Transverse colon (tissue), 4 donors: ENCODE data around the gene THSD8. TPM values are rescaled to one million over a fixed set of nuclear protein-coding genes. Genes with fewer than 3 reads are reported as not detected.

Experiments used
- DNase-seq: peaks from one replicate; pipeline ENCODE4 v3.0.0-alpha.2; 2019
- H3K27ac ChIP-seq, 4 donors: fragments of 200-600 bp; sonication (generic); 2 replicates each; pipeline ENCODE4 v1.5.1; 2016 to 2018; ENCODE audit warnings: inconsistent platforms in 4 of 4
- H3K27me3 ChIP-seq: fragments of 200-600 bp; sonication (generic); 2 replicates; pipeline ENCODE4 v1.5.1; 2017; ENCODE audit warnings: inconsistent platforms
- H3K36me3 ChIP-seq, 4 donors: fragments of 200-600 bp; sonication (generic); 2 replicates each; pipeline ENCODE4 v1.5.1; 2017 to 2019; ENCODE audit warnings: inconsistent platforms in 4 of 4
- H3K4me1 ChIP-seq, 4 donors: fragments of 200-600 bp; sonication (generic); 2 replicates each; pipeline ENCODE4 v1.5.1; 2017 to 2020; ENCODE audit warnings: inconsistent platforms in 4 of 4
- H3K4me3 ChIP-seq, 4 donors: fragments of 200-600 bp; sonication (generic); 1 replicate in 1 of 4; 2 replicates in 3 of 4; pipeline versions ENCODE4 v1.5.1 to v1.6.1; 2017 to 2019; ENCODE audit warnings: inconsistent platforms in 4 of 4
- H3K9me3 ChIP-seq, 2 donors: fragments of 200-600 bp; sonication (generic); 2 replicates each; pipeline ENCODE4 v1.5.1; 2017 to 2019; ENCODE audit warnings: inconsistent platforms in 2 of 2
- EP300 ChIP-seq: sonication (generic); formaldehyde crosslinking; IDR thresholded peaks from one replicate; pipeline ENCODE4 v1.6.1; 2017; ENCODE audit warnings: antibody characterized with exemption, low read depth
- POLR2A ChIP-seq: fragments of 450-650 bp; IDR thresholded peaks from one replicate; pipeline ENCODE4 v1.6.1; 2016; ENCODE audit warnings: antibody characterized with exemption, mild to moderate bottlenecking, moderate library complexity
- POLR2AphosphoS5 ChIP-seq, 3 donors: sonication (generic); formaldehyde crosslinking; IDR thresholded peaks; one replicate each; pipeline ENCODE4 v1.6.1; 2016; ENCODE audit warnings: antibody characterized with exemption in 3 of 3
- WGBS, 2 donors: methylation state at CpG; one replicate each; pipeline ENCODE4 v1.1.5; 2018; ENCODE audit warnings: low coverage in 1 of 2; 5-methylcytosine and 5-hydroxymethylcytosine counted together
- in situ Hi-C, 4 donors: fragments of 200-750 bp; cut with MboI; loops; one replicate each; pipeline versions ENCODE4 v1.15.0 to v1.15.1; 2017; ENCODE audit warnings: low sequenced_read_pairs in 3 of 4, low pct_ligation_motif_present in 1 of 4, low pct_unique_long_range_greater_than_20kb in 1 of 4
- intact Hi-C: fragments of 100-400 bp; cut with DNase I; formaldehyde crosslinking; loops from one replicate; pipeline ENCODE4 v1.15.1; 2023; ENCODE audit warnings: low total_unique reads
- total RNA-seq, 4 donors: library from RNA; depleted of rRNA; stranded (reverse); fragments of >200 nt; gene quantifications; one replicate each; pipeline ENCODE4 v1.1.0, GENCODE V29; 2016
- TF ChIP-seq, protein P1 (sequence below), 5 experiments: fragments of 200-600 bp in 3 of 5; fragments of 450-650 bp in 2 of 5; sonication (generic) in 3 of 5; IDR thresholded peaks; 1 replicate in 2 of 5; 2 replicates in 3 of 5; pipeline ENCODE4 v1.5.1; 2016 to 2017; ENCODE audit warnings: antibody characterized with exemption in 5 of 5, inconsistent platforms in 3 of 5, mild to moderate bottlenecking in 2 of 5, moderate library complexity in 1 of 5

THSD8 gene
- 1 to 10 TPM in 1 of 4 donors, not detected in 3; 1.6 TPM for total RNA-seq

DNA sequence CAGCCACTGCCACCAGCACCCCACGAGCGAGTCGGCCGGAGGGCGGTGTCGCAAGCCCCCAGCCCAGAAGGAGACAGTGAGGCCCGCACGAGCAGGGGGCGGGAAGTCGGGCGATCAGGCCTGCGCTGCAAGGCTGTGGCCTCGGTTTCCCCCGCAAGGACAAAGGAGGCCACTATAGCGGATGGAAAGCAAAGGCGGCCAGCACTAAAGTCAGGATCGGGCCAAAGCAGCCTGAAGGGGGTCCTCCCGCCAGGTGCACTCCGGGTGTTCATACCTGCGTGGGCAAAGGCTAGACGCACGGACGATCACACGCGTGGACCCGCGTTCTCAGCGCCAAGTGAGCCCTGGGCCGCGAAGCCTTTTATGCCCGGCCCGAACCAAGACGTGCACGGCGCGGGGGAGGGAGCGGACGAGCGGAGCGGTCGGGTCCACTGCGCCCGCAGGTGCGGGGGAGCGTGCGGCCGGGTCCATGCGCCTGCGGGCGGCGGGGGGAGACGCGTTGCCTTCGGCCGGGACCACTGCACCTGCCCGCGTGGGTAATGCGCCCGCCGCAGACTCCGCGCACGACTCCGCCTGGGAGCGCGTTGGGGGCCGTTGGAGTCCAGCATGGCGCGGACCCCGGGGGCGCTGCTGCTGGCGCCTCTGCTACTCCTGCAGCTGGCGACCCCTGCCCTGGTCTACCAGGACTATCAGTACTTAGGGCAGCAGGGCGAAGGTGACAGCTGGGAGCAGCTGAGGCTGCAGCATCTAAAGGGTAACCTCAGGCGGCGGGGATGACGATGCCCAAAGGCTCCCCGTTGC, at the start of gene THSD8, which contains the start of gene PRDX2:
Gene THSD8, plus strand, starts transcription at position 604 of the 801 bp plus-strand sequence. Its CDS starts 3 bp downstream, at position 607.
Gene PRDX2, minus strand, starts transcription at position 335 of the 801 bp plus-strand sequence. CDS start 539 bp downstream, outside the sequence.
- Histone ChIP-seq H3K27ac (peak within 1 kb of the TSS; percentile 80 to 88 (median 84)), H3K36me3 (no peaks in the 10 kb centered on the region), H3K4me3 (peak within 1 kb of the TSS; percentile 36 to 84 (median 75)), H3K27me3 (no peaks in the 10 kb centered on the region), H3K4me1 (peaks cover 9 to 26% (median 20%) of the 10 kb centered on the region in 4 donors), H3K9me3 (no peaks in the 10 kb centered on the region)
- 0% methylated on average over 60 of the region's 78 CpGs; no CpG with 5 or more reads in 1 of the 2 donors for WGBS, 2 donors
- in situ Hi-C loops (no loop called here), intact Hi-C loops (loop anchor here (5.0 kb wide), 1 partner anchor 34 kb away; no protein-coding TSS in a partner anchor)
- TF ChIP-seq EP300: no peak
- TF ChIP-seq POLR2A: peak; percentile 98
- TF ChIP-seq, protein P1, sequence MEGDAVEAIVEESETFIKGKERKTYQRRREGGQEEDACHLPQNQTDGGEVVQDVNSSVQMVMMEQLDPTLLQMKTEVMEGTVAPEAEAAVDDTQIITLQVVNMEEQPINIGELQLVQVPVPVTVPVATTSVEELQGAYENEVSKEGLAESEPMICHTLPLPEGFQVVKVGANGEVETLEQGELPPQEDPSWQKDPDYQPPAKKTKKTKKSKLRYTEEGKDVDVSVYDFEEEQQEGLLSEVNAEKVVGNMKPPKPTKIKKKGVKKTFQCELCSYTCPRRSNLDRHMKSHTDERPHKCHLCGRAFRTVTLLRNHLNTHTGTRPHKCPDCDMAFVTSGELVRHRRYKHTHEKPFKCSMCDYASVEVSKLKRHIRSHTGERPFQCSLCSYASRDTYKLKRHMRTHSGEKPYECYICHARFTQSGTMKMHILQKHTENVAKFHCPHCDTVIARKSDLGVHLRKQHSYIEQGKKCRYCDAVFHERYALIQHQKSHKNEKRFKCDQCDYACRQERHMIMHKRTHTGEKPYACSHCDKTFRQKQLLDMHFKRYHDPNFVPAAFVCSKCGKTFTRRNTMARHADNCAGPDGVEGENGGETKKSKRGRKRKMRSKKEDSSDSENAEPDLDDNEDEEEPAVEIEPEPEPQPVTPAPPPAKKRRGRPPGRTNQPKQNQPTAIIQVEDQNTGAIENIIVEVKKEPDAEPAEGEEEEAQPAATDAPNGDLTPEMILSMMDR (IDR thresholded peaks at IDR 0.05): peak in 2 of 5 experiments; percentile 16 to 34
- TF ChIP-seq POLR2AphosphoS5 (IDR thresholded peaks at IDR 0.05): peak; percentile 97 to 99 (median 98)
- peak; percentile 90 for DNase-seq

DNA sequence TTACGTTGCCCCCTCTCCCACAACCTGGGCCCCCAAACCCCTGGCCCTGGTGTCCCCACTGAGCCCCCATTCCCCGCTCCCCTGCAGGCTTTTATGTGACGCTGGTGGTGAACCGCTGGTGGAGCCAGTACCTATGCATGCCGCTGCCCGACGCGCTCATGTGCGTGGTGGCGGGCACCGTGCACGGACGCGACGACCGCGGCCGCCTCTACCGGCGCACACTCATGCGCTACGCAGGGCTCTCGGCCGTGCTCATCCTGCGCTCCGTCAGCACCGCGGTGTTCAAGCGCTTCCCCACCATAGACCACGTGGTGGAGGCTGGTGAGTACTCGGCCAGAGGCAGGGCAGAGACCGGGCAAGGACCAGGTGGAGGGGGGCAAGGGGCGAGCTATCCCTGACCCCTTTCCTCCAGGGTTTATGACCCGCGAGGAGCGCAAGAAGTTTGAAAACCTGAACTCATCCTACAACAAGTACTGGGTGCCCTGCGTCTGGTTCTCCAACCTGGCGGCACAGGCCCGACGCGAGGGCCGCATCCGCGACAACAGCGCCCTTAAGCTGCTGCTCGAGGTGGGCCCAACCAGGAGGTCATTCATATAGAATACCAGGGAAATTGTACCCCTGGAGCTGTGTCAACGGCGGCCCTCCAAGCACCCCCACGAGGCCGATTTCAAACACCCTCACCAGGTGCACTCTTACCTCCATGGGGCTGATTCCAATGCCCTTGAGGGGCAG, 47.2 kb upstream of the THSD8 start:
- H3K9me3 ChIP-seq: no peaks in the 10 kb centered on the region
- 83% methylated on average over 49 of the region's 50 CpGs; no CpG with 5 or more reads in 1 of the 2 donors for WGBS, 2 donors
- peaks cover 19% of the 10 kb centered on the region for H3K27me3 ChIP-seq
- DNase-seq: no peak
- H3K4me3 ChIP-seq: no peak overlapping the region
- peaks cover 8 to 16% (median 12%) of the 10 kb centered on the region in 4 donors for H3K4me1 ChIP-seq
- no peak for TF ChIP-seq EP300
- TF ChIP-seq, protein P1 (IDR thresholded peaks at IDR 0.05): no peak
- no peak for TF ChIP-seq POLR2AphosphoS5 (IDR thresholded peaks at IDR 0.05)
- no peak for TF ChIP-seq POLR2A
- no peak overlapping the region for H3K27ac ChIP-seq
- in situ Hi-C loops: loop anchor here in 1 of 4 donors (10.0 kb wide), 1 partner anchor 90 kb away; no protein-coding TSS in a partner anchor
- intact Hi-C loops: no loop called here
- no peaks in the 10 kb centered on the region for H3K36me3 ChIP-seq

DNA sequence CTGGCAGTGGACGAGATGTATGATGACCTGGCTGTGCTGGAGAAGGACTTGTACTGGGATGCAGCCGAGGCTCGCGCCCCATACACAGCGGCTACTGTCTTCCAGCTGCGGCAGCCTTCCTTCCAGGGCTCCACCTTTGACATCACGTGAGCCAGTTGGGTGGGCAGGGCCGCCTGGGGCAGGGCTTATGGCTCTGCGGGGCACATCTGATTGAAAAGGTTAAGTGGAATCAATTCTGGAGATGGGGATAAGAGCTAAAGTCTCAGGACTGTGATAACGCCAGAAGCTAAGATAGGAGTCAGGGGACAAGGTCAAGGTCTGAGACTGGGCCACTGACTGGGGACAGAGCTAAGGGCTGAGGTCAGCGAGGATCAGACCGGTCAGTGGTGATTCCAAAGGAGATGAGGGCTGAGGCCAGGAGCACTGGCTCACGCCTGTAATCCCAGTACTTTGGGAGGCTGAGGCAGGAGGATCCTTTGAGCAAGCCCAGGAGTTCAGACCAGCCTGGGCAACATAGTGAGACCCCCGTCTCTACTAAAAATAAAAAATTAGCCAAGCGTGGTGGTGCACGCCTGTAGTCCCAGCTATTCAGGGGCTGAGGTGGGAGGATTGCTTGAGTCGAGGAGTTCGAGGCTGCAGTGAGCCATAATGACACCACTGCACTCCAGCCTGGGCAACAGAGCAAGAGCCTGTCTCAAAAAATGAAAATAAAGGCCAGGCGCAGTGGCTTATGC, 45.6 kb upstream of the THSD8 start:
- Histone ChIP-seq H3K36me3 (no peaks in the 10 kb centered on the region), H3K27ac (no peak overlapping the region), H3K9me3 (no peaks in the 10 kb centered on the region), H3K4me3 (no peak overlapping the region), H3K4me1 (peaks cover 8 to 12% (median 11%) of the 10 kb centered on the region in 4 donors), H3K27me3 (peaks cover 15% of the 10 kb centered on the region)
- intact Hi-C loops (no loop called here), in situ Hi-C loops (loop anchor here in 1 of 4 donors (10.0 kb wide), 1 partner anchor 88 kb away; no protein-coding TSS in a partner anchor)
- 71 to 83% methylated on average over 4 to 19 of the region's 19 CpGs for WGBS, 2 donors
- no peak for DNase-seq
- TF ChIP-seq, protein P1 (IDR thresholded peaks at IDR 0.05): no peak
- no peak for TF ChIP-seq POLR2AphosphoS5 (IDR thresholded peaks at IDR 0.05)
- TF ChIP-seq POLR2A: no peak
- TF ChIP-seq EP300: no peak
